Lung (tissue), 4 donors: ENCODE results near the gene HMX2. TPM values are rescaled to one million over a fixed set of nuclear protein-coding genes. Genes with fewer than 3 reads are reported as not detected.

Source experiments
- polyA plus RNA-seq, 2 donors: library from polyadenylated mRNA; stranded (reverse); fragments of 200-250 nt; gene quantifications; one replicate each; pipeline ENCODE4 v1.2.1, GENCODE V29; 2013
- total RNA-seq, 2 donors: library from RNA; depleted of rRNA in 1 of 2; stranded (reverse); fragments of >200 nt in 1 of 2; gene quantifications; one replicate each; pipeline ENCODE4 v1.2.1, GENCODE V29; 2014 to 2021
- donor health status: Bipolar disorder and iron deficiency.
- donor health status: healthy.
- donor health status: DM: yes; HTN: yes; CAD: no.

The HMX2 gene
- total and polyA plus RNA-seq, 4 donors = not detected

Other genes starting within 250 kb of the HMX2 start
- not detected for gene FAM24A, start 237.5 kb upstream of the HMX2 start, total RNA-seq
- gene FAM24A, start 237.5 kb upstream of the HMX2 start, polyA plus RNA-seq = not detected
- 10 to 100 TPM in 1 of 2 donors, 1 to 10 TPM in 1; 4.8 to 17.1 TPM for gene C10orf88, start 193.9 kb upstream of the HMX2 start, total RNA-seq
- 1 to 10 TPM; 3.7 to 5.2 TPM for gene C10orf88, start 193.9 kb upstream of the HMX2 start, polyA plus RNA-seq
- gene PSTK, start 167.7 kb upstream of the HMX2 start, total RNA-seq = 1 to 10 TPM; 1.8 to 5.0 TPM
- gene PSTK, start 167.7 kb upstream of the HMX2 start, polyA plus RNA-seq = 1 to 10 TPM; 1.9 to 4.7 TPM
- 10 to 100 TPM; 12.1 to 19.9 TPM for gene IKZF5, start 139.3 kb upstream of the HMX2 start, total RNA-seq
- 10 to 100 TPM in 1 of 2 donors, 1 to 10 TPM in 1; 6.1 to 11.0 TPM for gene IKZF5, start 139.3 kb upstream of the HMX2 start, polyA plus RNA-seq
- gene ACADSB, start 139.1 kb upstream of the HMX2 start, total RNA-seq = 10 to 100 TPM; 20.4 to 36.2 TPM
- 1 to 10 TPM; 8.2 to 9.5 TPM for gene ACADSB, start 139.1 kb upstream of the HMX2 start, polyA plus RNA-seq
- gene HMX3, start 12.2 kb upstream of the HMX2 start, total RNA-seq = not detected
- not detected for gene HMX3, start 12.2 kb upstream of the HMX2 start, polyA plus RNA-seq
- 100 to 1,000 TPM in 1 of 2 donors, 10 to 100 TPM in 1; 56.6 to 114 TPM for gene BUB3, start 6.3 kb downstream of the HMX2 start, total RNA-seq
- gene BUB3, start 6.3 kb downstream of the HMX2 start, polyA plus RNA-seq = 10 to 100 TPM; 35.4 to 71.6 TPM